Prostate gland (tissue), 2 donors: Measurements from ENCODE around the gene AKT1S1.

Experiments used
- CTCF ChIP-seq, 4 experiments: fragments of 200-600 bp in 2 of 4; fragments of 450-650 bp in 2 of 4; sonication (generic) in 2 of 4; IDR thresholded peaks; 1 replicate in 3 of 4; 2 replicates in 1 of 4; pipeline ENCODE4 v1.5.1; 2016 to 2019; ENCODE audit warnings: antibody characterized with exemption in 4 of 4, mild to moderate bottlenecking in 2 of 4, moderate library complexity in 2 of 4
- POLR2A ChIP-seq: fragments of 450-650 bp; IDR thresholded peaks from one replicate; pipeline ENCODE4 v1.6.1; 2016; ENCODE audit warnings: antibody characterized with exemption, mild to moderate bottlenecking

GRCh38 chr19:49877020-49877878 lies at the start of gene AKT1S1, which contains the start of gene TBC1D17:
- peak in 1 of 4 experiments; percentile 21 for TF ChIP-seq CTCF (IDR thresholded peaks at IDR 0.05)
- peak; percentile 86 for TF ChIP-seq POLR2A
